Stomach (tissue), 4 donors: Measurements from ENCODE around the gene SLC5A10.

Source experiments
- POLR2A ChIP-seq, 4 donors: fragments of 450-650 bp; IDR thresholded peaks; one replicate each; pipeline ENCODE4 v1.6.1; 2016; ENCODE audit warnings: antibody characterized with exemption in 4 of 4, control low read depth in 2 of 4, mild to moderate bottlenecking in 1 of 4, moderate library complexity in 1 of 4
- TF ChIP-seq, protein P1 (sequence below), 7 experiments: fragments of 450-650 bp in 4 of 7; fragments of 200-600 bp in 3 of 7; sonication (generic) in 3 of 7; IDR thresholded peaks; one replicate each; pipeline ENCODE4 v1.5.1; 2016 to 2019; ENCODE audit warnings: antibody characterized with exemption in 7 of 7, control low read depth in 2 of 7, mild to moderate bottlenecking in 1 of 7

- TF ChIP-seq, protein P1, sequence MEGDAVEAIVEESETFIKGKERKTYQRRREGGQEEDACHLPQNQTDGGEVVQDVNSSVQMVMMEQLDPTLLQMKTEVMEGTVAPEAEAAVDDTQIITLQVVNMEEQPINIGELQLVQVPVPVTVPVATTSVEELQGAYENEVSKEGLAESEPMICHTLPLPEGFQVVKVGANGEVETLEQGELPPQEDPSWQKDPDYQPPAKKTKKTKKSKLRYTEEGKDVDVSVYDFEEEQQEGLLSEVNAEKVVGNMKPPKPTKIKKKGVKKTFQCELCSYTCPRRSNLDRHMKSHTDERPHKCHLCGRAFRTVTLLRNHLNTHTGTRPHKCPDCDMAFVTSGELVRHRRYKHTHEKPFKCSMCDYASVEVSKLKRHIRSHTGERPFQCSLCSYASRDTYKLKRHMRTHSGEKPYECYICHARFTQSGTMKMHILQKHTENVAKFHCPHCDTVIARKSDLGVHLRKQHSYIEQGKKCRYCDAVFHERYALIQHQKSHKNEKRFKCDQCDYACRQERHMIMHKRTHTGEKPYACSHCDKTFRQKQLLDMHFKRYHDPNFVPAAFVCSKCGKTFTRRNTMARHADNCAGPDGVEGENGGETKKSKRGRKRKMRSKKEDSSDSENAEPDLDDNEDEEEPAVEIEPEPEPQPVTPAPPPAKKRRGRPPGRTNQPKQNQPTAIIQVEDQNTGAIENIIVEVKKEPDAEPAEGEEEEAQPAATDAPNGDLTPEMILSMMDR (IDR thresholded peaks at IDR 0.05) = no peak
- TF ChIP-seq POLR2A (IDR thresholded peaks at IDR 0.05) = no peak
Measured at GRCh38 chr17:18928628-18929125, 23.3 kb upstream of the SLC5A10 start.
